H9 (cell line): ENCODE results near the gene LRRFIP1. TPM values are rescaled to one million over a fixed set of nuclear protein-coding genes. Genes with fewer than 3 reads are reported as not detected.
A peak's percentile ranks its signal among the peaks of the same experiment; 100 is the strongest.

Source experiments
- DNase-seq: peaks from one replicate; pipeline ENCODE4 v3.0.0-alpha.2; 2017
- H2AFZ ChIP-seq: one replicate; pipeline ENCODE4 v1.6.1; 2013; ENCODE audit warnings: mild to moderate bottlenecking, low read length, control low read depth, moderate library complexity
- H2AK5ac ChIP-seq: 2 replicates; pipeline ENCODE4 v1.6.1; 2013; ENCODE audit warnings: low read length, control low read depth, mixed read lengths; ENCODE audit not compliant: insufficient read length
- H2BK120ac ChIP-seq: one replicate; pipeline ENCODE4 v1.6.1; 2013; ENCODE audit warnings: low read depth, mild to moderate bottlenecking, low read length, control low read depth, inconsistent platforms; ENCODE audit not compliant: poor library complexity, severe bottlenecking
- H2BK12ac ChIP-seq: 2 replicates; pipeline ENCODE4 v1.6.1; 2013; ENCODE audit warnings: low read length, control low read depth, mixed read lengths, low read depth; ENCODE audit not compliant: insufficient read length
- H2BK15ac ChIP-seq: 2 replicates; pipeline ENCODE4 v1.6.1; 2013; ENCODE audit warnings: low read depth, low read length, control low read depth
- H2BK20ac ChIP-seq: one replicate; pipeline ENCODE4 v1.6.1; 2013; ENCODE audit warnings: low read depth, mild to moderate bottlenecking, low read length, control low read depth, inconsistent platforms; ENCODE audit not compliant: poor library complexity, severe bottlenecking
- H2BK5ac ChIP-seq: 2 replicates; pipeline ENCODE4 v1.6.1; 2013; ENCODE audit warnings: low read length, control low read depth, mixed read lengths; ENCODE audit not compliant: insufficient read length
- H3K14ac ChIP-seq: 2 replicates; pipeline ENCODE4 v1.6.1; 2013; ENCODE audit warnings: low read length, control low read depth; ENCODE audit not compliant: insufficient read depth
- H3K18ac ChIP-seq: 2 replicates; pipeline ENCODE4 v1.6.1; 2013; ENCODE audit warnings: low read depth, mild to moderate bottlenecking, mixed read lengths, low read length, control low read depth; ENCODE audit not compliant: insufficient read length
- H3K23ac ChIP-seq: 2 replicates; pipeline ENCODE4 v1.6.1; 2013; ENCODE audit warnings: low read length, control low read depth, mixed read lengths, low read depth; ENCODE audit not compliant: insufficient read length
- H3K23me2 ChIP-seq: 2 replicates; pipeline ENCODE4 v1.6.1; 2013; ENCODE audit warnings: low read depth, mild to moderate bottlenecking, mixed read lengths, low read length, control low read depth; ENCODE audit not compliant: insufficient read length, poor library complexity, severe bottlenecking
- H3K27ac ChIP-seq: 2 replicates; pipeline ENCODE4 v1.5.1; 2013; ENCODE audit warnings: low read length, control low read depth, mixed read lengths, low read depth; ENCODE audit not compliant: insufficient read length
- H3K27me3 ChIP-seq: 2 replicates; pipeline ENCODE4 v1.6.1; 2013; ENCODE audit warnings: low read length, control low read depth, inconsistent platforms; ENCODE audit not compliant: insufficient read depth
- H3K4ac ChIP-seq: 2 replicates; pipeline ENCODE4 v1.6.1; 2013; ENCODE audit warnings: low read depth, mild to moderate bottlenecking, control low read depth, inconsistent platforms, low read length, moderate library complexity
- H3K4me1 ChIP-seq: 2 replicates; pipeline ENCODE4 v1.6.1; 2013; ENCODE audit warnings: low read length, control low read depth, inconsistent platforms; ENCODE audit not compliant: insufficient read depth
- H3K4me2 ChIP-seq: 2 replicates; pipeline ENCODE4 v1.6.1; 2013; ENCODE audit warnings: low read length, control low read depth, mixed read lengths; ENCODE audit not compliant: insufficient read length, insufficient read depth
- H3K56ac ChIP-seq: 2 replicates; pipeline ENCODE4 v1.6.1; 2013; ENCODE audit warnings: low read depth, mild to moderate bottlenecking, mixed read lengths, low read length, control low read depth; ENCODE audit not compliant: insufficient read length
- H3K79me1 ChIP-seq: 2 replicates; pipeline ENCODE4 v1.6.1; 2013; ENCODE audit warnings: low read depth, mild to moderate bottlenecking, moderate library complexity, low read length, control low read depth, inconsistent platforms; ENCODE audit not compliant: insufficient read depth, poor library complexity, severe bottlenecking
- H3K79me2 ChIP-seq: 2 replicates; pipeline ENCODE4 v1.6.1; 2013; ENCODE audit warnings: low read length, control low read depth, inconsistent platforms; ENCODE audit not compliant: insufficient read depth
- H3K9ac ChIP-seq: 2 replicates; pipeline ENCODE4 v1.6.1; 2013; ENCODE audit warnings: low read length, control low read depth, mixed read lengths; ENCODE audit not compliant: insufficient read length; ENCODE audit errors: extremely low read depth
- H3K9me3 ChIP-seq: one replicate; pipeline ENCODE4 v1.6.1; 2013; ENCODE audit warnings: low read depth, low read length, inconsistent platforms; ENCODE audit not compliant: control insufficient read depth
- H3T11ph ChIP-seq: one replicate; pipeline ENCODE4 v1.6.1; 2013; ENCODE audit warnings: mild to moderate bottlenecking, low read length, control low read depth, inconsistent platforms
- H4K20me1 ChIP-seq: one replicate; pipeline ENCODE4 v1.6.1; 2013; ENCODE audit not compliant: control insufficient read depth, insufficient read length, insufficient read depth
- H4K5ac ChIP-seq: 2 replicates; pipeline ENCODE4 v1.6.1; 2013; ENCODE audit warnings: low read depth, mild to moderate bottlenecking, mixed read lengths, low read length, control low read depth; ENCODE audit not compliant: insufficient read length
- H4K8ac ChIP-seq: replicated peaks from 2 replicates; pipeline ENCODE4 v1.6.1; 2013; ENCODE audit warnings: low read length, control low read depth, mixed read lengths, low read depth; ENCODE audit not compliant: insufficient read length
- H4K91ac ChIP-seq: 2 replicates; pipeline ENCODE4 v1.6.1; 2013; ENCODE audit warnings: low read depth, mild to moderate bottlenecking, moderate library complexity, mixed read lengths, low read length, control low read depth; ENCODE audit not compliant: insufficient read length
- H3K27ac Mint-ChIP-seq, 3 experiments: 2 replicates in 2 of 3; 3 replicates in 1 of 3; pipeline ENCODE4 v1.8.0; 2020 to 2021; ENCODE audit warnings: mixed read lengths in 3 of 3, mild to moderate bottlenecking in 1 of 3, moderate library complexity in 1 of 3
- H3K27me3 Mint-ChIP-seq: 2 replicates; pipeline ENCODE4 v1.8.0; 2021; ENCODE audit warnings: low read depth, mild to moderate bottlenecking, moderate library complexity, mixed read lengths
- H3K36me3 Mint-ChIP-seq, 3 experiments: 2 replicates in 2 of 3; 3 replicates in 1 of 3; pipeline ENCODE4 v1.8.0; 2020 to 2021; ENCODE audit warnings: low read depth in 3 of 3, mixed read lengths in 3 of 3; ENCODE audit not compliant: insufficient read depth in 1 of 3
- H3K4me1 Mint-ChIP-seq, 2 experiments: 2 replicates each; pipeline ENCODE4 v1.8.0; 2020; ENCODE audit warnings: mixed read lengths in 2 of 2
- H3K4me3 Mint-ChIP-seq, 2 experiments: 2 replicates in 1 of 2; 3 replicates in 1 of 2; pipeline ENCODE4 v1.8.0; 2020 to 2021; ENCODE audit warnings: mild to moderate bottlenecking in 2 of 2, mixed read lengths in 2 of 2, moderate library complexity in 1 of 2
- H3K9me3 Mint-ChIP-seq, 2 experiments: 2 replicates in 1 of 2; 3 replicates in 1 of 2; pipeline ENCODE4 v1.8.0; 2020; ENCODE audit warnings: mild to moderate bottlenecking in 2 of 2, mixed read lengths in 2 of 2, moderate library complexity in 1 of 2
- WGBS: extraction: QIAGEN DNeasy Blood & Tissue Kit; methylation state at CpG from one replicate; pipeline ENCODE4 v1.1.7; 2013; ENCODE audit warnings: missing lambda C conversion rate, low lambda C conversion rate, mixed read lengths; ENCODE audit not compliant: insufficient read length; ENCODE audit errors: extremely low coverage; 5-methylcytosine and 5-hydroxymethylcytosine counted together
- total RNA-seq: library from RNA; stranded (reverse); gene quantifications from 2 replicates; pipeline ENCODE4 v1.2.1, GENCODE V29; 2021
- TF ChIP-seq, protein P1 (sequence below): fragments of 200-600 bp; sonication (generic); conservative IDR thresholded peaks from 3 replicates; pipeline ENCODE4 v1.8.0; 2021; ENCODE audit warnings: antibody characterized with exemption, mild to moderate bottlenecking

Gene LRRFIP1
- total RNA-seq, 1 experiment from 2014 or later = 38.5 TPM

GRCh38 chr2:237685408-237685807 is 58.0 kb downstream of the LRRFIP1 start:
- H3K4ac ChIP-seq = no peak overlapping the region
- H3K23ac ChIP-seq = no peak overlapping the region
- H4K91ac ChIP-seq = no peak overlapping the region
- H3K56ac ChIP-seq = no peak overlapping the region
- no peak overlapping the region for H3K9ac ChIP-seq
- no peak overlapping the region for H2BK120ac ChIP-seq
- H3K9me3 ChIP-seq = no peaks in the 10 kb centered on the region
- H3K14ac ChIP-seq = no peak overlapping the region
- no peaks in the 10 kb centered on the region for H3K79me1 ChIP-seq
- H3T11ph ChIP-seq = no peak overlapping the region
- no peak overlapping the region for H2AK5ac ChIP-seq
- no peak overlapping the region for H3K4me2 ChIP-seq
- peaks cover 2% of the 10 kb centered on the region for H4K20me1 ChIP-seq
- H2BK20ac ChIP-seq = no peak overlapping the region
- Mint-ChIP-seq H3K9me3 (peaks cover 11 to 17% of the 10 kb centered on the region in 2 experiments; a peak in 4 of 5 replicates), H3K4me3 (no peak overlapping the region), H3K4me1 (peaks cover 0 to 5% of the 10 kb centered on the region in 2 experiments; a peak in 1 of 4 replicates), H3K27ac (no peak overlapping the region; a peak in 1 of 7 replicates), H3K27me3 (peaks cover 6% of the 10 kb centered on the region), H3K36me3 (peaks cover 17 to 30% (median 27%) of the 10 kb centered on the region in 3 experiments)
- WGBS = no CpG with 5 or more reads among the region's 5 CpGs
- H4K5ac ChIP-seq = no peak overlapping the region
- H2BK15ac ChIP-seq = no peak overlapping the region
- H3K79me2 ChIP-seq = no peaks in the 10 kb centered on the region
- no peak overlapping the region for H4K8ac ChIP-seq
- no peaks in the 10 kb centered on the region for H3K27me3 ChIP-seq
- TF ChIP-seq, protein P1, sequence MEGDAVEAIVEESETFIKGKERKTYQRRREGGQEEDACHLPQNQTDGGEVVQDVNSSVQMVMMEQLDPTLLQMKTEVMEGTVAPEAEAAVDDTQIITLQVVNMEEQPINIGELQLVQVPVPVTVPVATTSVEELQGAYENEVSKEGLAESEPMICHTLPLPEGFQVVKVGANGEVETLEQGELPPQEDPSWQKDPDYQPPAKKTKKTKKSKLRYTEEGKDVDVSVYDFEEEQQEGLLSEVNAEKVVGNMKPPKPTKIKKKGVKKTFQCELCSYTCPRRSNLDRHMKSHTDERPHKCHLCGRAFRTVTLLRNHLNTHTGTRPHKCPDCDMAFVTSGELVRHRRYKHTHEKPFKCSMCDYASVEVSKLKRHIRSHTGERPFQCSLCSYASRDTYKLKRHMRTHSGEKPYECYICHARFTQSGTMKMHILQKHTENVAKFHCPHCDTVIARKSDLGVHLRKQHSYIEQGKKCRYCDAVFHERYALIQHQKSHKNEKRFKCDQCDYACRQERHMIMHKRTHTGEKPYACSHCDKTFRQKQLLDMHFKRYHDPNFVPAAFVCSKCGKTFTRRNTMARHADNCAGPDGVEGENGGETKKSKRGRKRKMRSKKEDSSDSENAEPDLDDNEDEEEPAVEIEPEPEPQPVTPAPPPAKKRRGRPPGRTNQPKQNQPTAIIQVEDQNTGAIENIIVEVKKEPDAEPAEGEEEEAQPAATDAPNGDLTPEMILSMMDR = peak; percentile 52; the same call in 2 of the 3 replicates
- no peak overlapping the region for H2BK12ac ChIP-seq
- no peaks in the 10 kb centered on the region for H3K4me1 ChIP-seq
- H2AFZ ChIP-seq = no peak overlapping the region
- H3K18ac ChIP-seq = no peak overlapping the region
- DNase-seq = peak; percentile 62
- no peaks in the 10 kb centered on the region for H3K23me2 ChIP-seq
- no peak overlapping the region for H3K27ac ChIP-seq
- H2BK5ac ChIP-seq = no peak overlapping the region
